IMR-90 (cell line): ENCODE data around the gene CCDC194.

Source experiments
- CEBPB ChIP-seq: IDR thresholded peaks from 2 replicates; pipeline ENCODE4 v1.6.1; 2012; ENCODE audit warnings: low read depth, low read length, improper control_type of control experiment
- MAZ ChIP-seq: IDR thresholded peaks from 2 replicates; pipeline ENCODE4 v1.6.1; 2012; ENCODE audit warnings: low read depth, mild to moderate bottlenecking, low read length, improper control_type of control experiment, moderate library complexity, borderline replicate concordance
- POLR2A ChIP-seq: IDR thresholded peaks from 2 replicates; pipeline ENCODE4 v1.6.1; 2012; ENCODE audit warnings: mild to moderate bottlenecking, low read depth, low read length
- TF ChIP-seq, protein P1 (sequence below): conservative IDR thresholded peaks from 2 replicates; pipeline ENCODE4 v1.5.1; 2012; ENCODE audit warnings: mild to moderate bottlenecking, low read depth, low read length, improper control_type of control experiment

DNA sequence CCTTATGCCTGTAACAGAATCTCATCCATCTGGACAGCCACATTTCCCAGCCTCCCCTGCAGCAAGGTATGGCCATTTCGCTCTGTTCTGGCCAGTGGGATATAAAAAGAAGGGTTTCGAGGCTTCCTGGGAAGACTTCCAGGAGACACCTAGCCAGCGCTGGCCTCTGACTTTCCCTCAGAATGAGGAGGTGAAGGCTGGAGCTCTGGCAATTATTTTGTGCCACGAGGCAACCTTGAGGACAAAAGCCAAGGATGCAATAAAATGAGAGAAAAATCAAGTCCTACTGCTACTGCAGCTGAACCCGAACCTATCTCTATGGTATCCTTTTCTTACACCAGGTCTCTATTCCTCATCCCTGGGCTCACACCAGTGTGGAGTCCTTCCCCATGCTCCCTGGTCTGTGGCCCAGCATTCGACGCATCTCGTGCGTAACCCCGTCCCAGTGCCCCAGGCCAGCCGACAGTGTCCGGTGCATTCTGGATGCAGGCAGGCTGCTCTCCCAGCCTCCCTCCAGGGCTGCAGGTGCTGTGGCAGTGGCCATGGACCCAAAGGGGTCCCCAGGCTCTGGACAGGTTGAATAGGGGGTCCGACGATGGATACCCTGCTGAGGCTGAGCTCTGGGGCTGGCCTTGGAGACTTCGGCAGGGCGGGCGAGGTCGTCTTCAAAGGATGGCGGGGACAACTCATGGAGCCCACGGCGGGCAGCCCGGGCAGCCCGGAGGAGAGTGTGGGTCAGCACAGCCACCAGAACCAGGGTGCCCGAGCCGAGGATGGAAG is 42.3 kb upstream of the CCDC194 start:
- TF ChIP-seq, protein P1, sequence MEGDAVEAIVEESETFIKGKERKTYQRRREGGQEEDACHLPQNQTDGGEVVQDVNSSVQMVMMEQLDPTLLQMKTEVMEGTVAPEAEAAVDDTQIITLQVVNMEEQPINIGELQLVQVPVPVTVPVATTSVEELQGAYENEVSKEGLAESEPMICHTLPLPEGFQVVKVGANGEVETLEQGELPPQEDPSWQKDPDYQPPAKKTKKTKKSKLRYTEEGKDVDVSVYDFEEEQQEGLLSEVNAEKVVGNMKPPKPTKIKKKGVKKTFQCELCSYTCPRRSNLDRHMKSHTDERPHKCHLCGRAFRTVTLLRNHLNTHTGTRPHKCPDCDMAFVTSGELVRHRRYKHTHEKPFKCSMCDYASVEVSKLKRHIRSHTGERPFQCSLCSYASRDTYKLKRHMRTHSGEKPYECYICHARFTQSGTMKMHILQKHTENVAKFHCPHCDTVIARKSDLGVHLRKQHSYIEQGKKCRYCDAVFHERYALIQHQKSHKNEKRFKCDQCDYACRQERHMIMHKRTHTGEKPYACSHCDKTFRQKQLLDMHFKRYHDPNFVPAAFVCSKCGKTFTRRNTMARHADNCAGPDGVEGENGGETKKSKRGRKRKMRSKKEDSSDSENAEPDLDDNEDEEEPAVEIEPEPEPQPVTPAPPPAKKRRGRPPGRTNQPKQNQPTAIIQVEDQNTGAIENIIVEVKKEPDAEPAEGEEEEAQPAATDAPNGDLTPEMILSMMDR: no peak
- TF ChIP-seq CEBPB (no peak), MAZ (no peak), POLR2A (no peak)
